Measurements from ENCODE around the gene UQCRQ. TPM values are rescaled to one million over a fixed set of nuclear protein-coding genes. Genes with fewer than 3 reads are reported as not detected.

Gene UQCRQ
- total and polyA plus RNA-seq, 4 donors, result 62.5 to 2,326 (median 326) TPM

DNA sequence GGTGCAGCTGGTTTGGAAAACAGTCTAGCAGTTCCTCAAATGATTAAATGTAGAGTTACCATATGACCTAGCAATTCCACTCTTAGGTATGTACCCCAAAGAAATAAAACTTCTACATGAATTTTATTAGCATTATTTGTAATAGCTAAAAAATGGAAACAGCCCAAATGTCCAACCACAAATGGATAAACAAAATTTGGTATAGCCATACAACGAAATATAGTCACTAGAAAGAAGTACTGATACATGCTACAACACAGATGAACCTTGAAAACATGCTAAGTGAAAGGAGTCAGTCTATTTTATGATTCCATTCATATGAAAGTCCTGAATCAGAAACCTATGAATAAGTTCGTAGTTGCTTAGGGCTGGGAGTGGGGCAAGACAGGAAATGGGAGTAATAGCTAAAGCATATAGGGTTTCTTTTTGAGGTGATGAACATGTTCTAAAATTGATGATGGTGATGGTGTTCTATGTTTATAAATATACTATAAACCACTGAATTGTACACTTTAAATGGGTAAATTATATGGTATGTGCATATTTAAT is 6.5 kb upstream of the UQCRQ start (continued):
- TF ChIP-seq, protein P1, sequence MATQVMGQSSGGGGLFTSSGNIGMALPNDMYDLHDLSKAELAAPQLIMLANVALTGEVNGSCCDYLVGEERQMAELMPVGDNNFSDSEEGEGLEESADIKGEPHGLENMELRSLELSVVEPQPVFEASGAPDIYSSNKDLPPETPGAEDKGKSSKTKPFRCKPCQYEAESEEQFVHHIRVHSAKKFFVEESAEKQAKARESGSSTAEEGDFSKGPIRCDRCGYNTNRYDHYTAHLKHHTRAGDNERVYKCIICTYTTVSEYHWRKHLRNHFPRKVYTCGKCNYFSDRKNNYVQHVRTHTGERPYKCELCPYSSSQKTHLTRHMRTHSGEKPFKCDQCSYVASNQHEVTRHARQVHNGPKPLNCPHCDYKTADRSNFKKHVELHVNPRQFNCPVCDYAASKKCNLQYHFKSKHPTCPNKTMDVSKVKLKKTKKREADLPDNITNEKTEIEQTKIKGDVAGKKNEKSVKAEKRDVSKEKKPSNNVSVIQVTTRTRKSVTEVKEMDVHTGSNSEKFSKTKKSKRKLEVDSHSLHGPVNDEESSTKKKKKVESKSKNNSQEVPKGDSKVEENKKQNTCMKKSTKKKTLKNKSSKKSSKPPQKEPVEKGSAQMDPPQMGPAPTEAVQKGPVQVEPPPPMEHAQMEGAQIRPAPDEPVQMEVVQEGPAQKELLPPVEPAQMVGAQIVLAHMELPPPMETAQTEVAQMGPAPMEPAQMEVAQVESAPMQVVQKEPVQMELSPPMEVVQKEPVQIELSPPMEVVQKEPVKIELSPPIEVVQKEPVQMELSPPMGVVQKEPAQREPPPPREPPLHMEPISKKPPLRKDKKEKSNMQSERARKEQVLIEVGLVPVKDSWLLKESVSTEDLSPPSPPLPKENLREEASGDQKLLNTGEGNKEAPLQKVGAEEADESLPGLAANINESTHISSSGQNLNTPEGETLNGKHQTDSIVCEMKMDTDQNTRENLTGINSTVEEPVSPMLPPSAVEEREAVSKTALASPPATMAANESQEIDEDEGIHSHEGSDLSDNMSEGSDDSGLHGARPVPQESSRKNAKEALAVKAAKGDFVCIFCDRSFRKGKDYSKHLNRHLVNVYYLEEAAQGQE (IDR thresholded peaks at IDR 0.05), result no peak
- TF ChIP-seq JUND (IDR thresholded peaks at IDR 0.05) (no peak), NR2F2 (IDR thresholded peaks at IDR 0.05) (no peak), FOXA2 (IDR thresholded peaks at IDR 0.05) (no peak), YY1 (IDR thresholded peaks at IDR 0.05) (no peak), SP1 (IDR thresholded peaks at IDR 0.05) (no peak)
- TF ChIP-seq, protein P2, sequence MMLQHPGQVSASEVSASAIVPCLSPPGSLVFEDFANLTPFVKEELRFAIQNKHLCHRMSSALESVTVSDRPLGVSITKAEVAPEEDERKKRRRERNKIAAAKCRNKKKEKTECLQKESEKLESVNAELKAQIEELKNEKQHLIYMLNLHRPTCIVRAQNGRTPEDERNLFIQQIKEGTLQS (IDR thresholded peaks at IDR 0.05), result no peak

DNA sequence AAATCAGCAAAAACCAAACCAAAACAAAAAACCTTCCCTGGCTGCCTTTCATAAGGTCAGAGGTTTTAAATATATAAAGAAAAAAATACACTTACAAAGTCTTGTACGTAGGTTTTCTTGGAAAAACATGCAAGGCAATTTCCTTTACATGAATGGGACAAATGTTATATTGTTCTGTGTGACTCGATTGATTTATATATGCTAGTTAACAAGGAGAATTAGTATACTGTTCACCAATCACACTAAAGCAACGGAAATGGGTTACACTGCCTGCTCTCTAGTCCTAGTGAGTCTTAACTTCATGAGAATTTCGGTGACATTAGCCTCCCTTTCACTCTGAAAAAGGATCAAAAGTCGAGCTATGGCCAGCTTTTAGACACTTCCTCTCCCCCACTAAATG is 5.7 kb upstream of the UQCRQ start:
- Histone ChIP-seq H3K4me1 (ENCODE audit: control insufficient read depth in 4 of 4, insufficient read depth in 4 of 4, low read length in 3 of 4) (peaks cover 0 to 4% (median 3%) of the 10 kb centered on the region in 4 donors), H3K4me3 (ENCODE audit: low read depth in 1 of 3, low read length in 3 of 3) (no peak overlapping the region), H3K27me3 (ENCODE audit: control insufficient read depth in 4 of 4, insufficient read depth in 4 of 4, low read length in 3 of 4) (no peaks in the 10 kb centered on the region), H3K9ac (ENCODE audit: low read depth in 1 of 2, low read length in 2 of 2) (no peak overlapping the region), H3K36me3 (ENCODE audit: control insufficient read depth in 4 of 4, insufficient read depth in 3 of 4, low read depth in 1 of 4, low read length in 3 of 4) (no peaks in the 10 kb centered on the region), H3K27ac (ENCODE audit: low read depth in 1 of 2, low read length in 2 of 2) (no peak overlapping the region), H3K9me3 (ENCODE audit: control insufficient read depth in 4 of 4, low read length in 3 of 4) (no peaks in the 10 kb centered on the region)
- 83% methylated on average over 5 of the region's 5 CpGs for WGBS
- no peak for DNase-seq (ENCODE audit: low spot score)
- TF ChIP-seq, protein P2 (IDR thresholded peaks at IDR 0.05), result no peak
- TF ChIP-seq RAD21 (IDR thresholded peaks at IDR 0.05), result no peak
- no peak for TF ChIP-seq HNF4G (IDR thresholded peaks at IDR 0.05)
- TF ChIP-seq TAF1 (conservative IDR thresholded peaks at IDR 0.05), result no peak
- TF ChIP-seq SP1 (IDR thresholded peaks at IDR 0.05), result no peak
- no peak for TF ChIP-seq EGR1 (IDR thresholded peaks at IDR 0.05; ENCODE audit: low read depth in 2 of 2)
- TF ChIP-seq, protein P3, sequence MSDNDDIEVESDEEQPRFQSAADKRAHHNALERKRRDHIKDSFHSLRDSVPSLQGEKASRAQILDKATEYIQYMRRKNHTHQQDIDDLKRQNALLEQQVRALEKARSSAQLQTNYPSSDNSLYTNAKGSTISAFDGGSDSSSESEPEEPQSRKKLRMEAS (IDR thresholded peaks at IDR 0.05), result no peak
- no peak for TF ChIP-seq RXRA (IDR thresholded peaks at IDR 0.05)
- no peak for TF ChIP-seq FOXA2 (IDR thresholded peaks at IDR 0.05)
- TF ChIP-seq HNF4A (conservative IDR thresholded peaks at IDR 0.05), result no peak
- no peak for TF ChIP-seq YY1 (IDR thresholded peaks at IDR 0.05)
- TF ChIP-seq FOXA1 (IDR thresholded peaks at IDR 0.05), result no peak
- TF ChIP-seq GABPA (IDR thresholded peaks at IDR 0.05 in 1 of 2, conservative IDR thresholded peaks at IDR 0.05 in 1 of 2), result no peak
- TF ChIP-seq, protein P4, sequence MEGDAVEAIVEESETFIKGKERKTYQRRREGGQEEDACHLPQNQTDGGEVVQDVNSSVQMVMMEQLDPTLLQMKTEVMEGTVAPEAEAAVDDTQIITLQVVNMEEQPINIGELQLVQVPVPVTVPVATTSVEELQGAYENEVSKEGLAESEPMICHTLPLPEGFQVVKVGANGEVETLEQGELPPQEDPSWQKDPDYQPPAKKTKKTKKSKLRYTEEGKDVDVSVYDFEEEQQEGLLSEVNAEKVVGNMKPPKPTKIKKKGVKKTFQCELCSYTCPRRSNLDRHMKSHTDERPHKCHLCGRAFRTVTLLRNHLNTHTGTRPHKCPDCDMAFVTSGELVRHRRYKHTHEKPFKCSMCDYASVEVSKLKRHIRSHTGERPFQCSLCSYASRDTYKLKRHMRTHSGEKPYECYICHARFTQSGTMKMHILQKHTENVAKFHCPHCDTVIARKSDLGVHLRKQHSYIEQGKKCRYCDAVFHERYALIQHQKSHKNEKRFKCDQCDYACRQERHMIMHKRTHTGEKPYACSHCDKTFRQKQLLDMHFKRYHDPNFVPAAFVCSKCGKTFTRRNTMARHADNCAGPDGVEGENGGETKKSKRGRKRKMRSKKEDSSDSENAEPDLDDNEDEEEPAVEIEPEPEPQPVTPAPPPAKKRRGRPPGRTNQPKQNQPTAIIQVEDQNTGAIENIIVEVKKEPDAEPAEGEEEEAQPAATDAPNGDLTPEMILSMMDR (IDR thresholded peaks at IDR 0.05; ENCODE audit: low read depth, low read length, missing input control), result no peak
- no peak for TF ChIP-seq NR2F2 (IDR thresholded peaks at IDR 0.05)
- TF ChIP-seq, protein P1 (IDR thresholded peaks at IDR 0.05), result no peak
- TF ChIP-seq, protein P5, sequence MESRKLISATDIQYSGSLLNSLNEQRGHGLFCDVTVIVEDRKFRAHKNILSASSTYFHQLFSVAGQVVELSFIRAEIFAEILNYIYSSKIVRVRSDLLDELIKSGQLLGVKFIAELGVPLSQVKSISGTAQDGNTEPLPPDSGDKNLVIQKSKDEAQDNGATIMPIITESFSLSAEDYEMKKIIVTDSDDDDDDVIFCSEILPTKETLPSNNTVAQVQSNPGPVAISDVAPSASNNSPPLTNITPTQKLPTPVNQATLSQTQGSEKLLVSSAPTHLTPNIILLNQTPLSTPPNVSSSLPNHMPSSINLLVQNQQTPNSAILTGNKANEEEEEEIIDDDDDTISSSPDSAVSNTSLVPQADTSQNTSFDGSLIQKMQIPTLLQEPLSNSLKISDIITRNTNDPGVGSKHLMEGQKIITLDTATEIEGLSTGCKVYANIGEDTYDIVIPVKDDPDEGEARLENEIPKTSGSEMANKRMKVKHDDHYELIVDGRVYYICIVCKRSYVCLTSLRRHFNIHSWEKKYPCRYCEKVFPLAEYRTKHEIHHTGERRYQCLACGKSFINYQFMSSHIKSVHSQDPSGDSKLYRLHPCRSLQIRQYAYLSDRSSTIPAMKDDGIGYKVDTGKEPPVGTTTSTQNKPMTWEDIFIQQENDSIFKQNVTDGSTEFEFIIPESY (IDR thresholded peaks at IDR 0.05), result no peak
- TF ChIP-seq JUND (IDR thresholded peaks at IDR 0.05), result no peak
